NOMO-1 treated with DMSO at 0.1 percent for 48 hours (cell line): ENCODE data around the gene DTNBP1.
A peak's percentile ranks its signal among the peaks of the same experiment; 100 is the strongest.

Experiments
- DNase-seq: peaks from one replicate; lab custom pipeline; 2025; ENCODE audit not compliant: unreplicated experiment; lab: John Stamatoyannopoulos, UW

DTNBP1 gene

DNA sequence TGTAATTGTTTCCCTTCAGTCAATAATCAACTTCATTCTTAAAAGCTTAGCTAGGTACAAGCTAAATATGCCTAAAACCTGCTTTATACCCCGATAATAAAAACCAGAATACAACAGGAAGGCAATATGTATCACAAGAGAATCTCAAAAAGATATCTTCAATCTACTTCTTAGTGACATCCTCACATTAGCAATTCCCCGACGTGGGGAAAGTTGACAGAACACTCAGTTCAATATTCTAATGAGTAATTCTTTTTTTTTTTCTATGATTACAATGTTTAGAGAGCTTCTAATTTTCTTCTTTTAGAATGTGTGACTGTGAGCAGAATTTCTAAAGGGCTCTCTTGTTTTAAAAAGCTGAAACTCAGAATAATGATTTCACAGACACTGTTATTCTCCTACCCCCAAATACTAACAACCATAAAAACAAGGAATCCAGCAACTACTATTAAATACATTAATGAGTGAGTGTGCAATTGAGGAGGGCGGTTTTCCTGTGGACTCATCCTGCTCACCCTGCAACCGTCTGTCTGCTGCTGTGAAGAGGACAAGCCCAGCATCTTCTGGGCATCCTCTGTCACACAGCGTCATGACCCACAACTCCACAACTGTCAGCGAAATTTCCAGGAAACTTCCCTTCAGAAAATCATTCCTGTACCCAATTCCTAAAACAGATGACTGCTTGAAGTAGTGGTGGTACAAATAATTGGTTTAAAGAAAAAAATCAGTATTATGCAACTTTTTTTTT, 68.1 kb downstream of the DTNBP1 start:
- DNase-seq = no peak

GRCh38 chr6:15593798-15594197, 69.0 kb downstream of the DTNBP1 start:
- DNase-seq = no peak

DNA sequence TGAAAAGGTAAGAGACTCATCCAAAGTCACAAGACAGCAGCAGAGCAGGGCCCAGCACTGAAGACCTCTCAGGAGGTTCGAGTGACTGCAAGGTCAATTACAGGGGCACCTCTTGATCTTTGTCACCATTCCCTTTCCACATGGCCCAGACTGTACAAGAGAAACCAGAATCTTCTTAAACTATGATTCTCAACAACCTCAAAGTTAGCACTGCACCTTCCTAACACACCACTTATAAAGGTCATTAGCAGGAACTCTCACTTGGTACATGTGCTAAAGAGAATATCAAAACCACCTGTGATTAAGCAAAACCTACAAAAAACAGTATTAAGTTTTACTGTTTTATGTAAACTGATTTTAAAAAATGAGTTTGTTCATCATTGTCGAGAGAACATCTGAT, 70.2 kb downstream of the DTNBP1 start:
- no peak for DNase-seq

- no peak for DNase-seq
Observed at GRCh38 chr6:15588971-15589634, 73.7 kb downstream of the DTNBP1 start.

DNA sequence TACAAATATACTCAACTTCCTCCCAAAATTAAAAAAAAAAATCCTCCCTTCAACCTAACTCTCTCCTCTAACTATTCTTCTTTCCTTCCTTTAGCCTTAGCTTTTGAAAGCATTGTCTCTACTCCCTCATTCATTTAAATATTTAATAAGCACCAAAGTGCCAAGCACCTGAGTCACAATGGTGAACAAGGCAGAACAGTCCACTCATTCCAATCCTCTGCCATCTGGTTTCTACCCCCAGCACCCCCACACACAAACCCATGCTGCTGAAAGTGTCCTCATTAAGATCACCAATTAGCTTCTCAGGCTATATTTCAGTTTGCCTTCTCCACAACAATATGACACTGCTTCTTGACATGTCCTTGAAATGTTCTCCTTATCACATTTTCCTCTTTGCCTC, 76.3 kb downstream of the DTNBP1 start:
- DNase-seq = no peak

- no peak for DNase-seq
Observed at GRCh38 chr6:15585760-15586214, 77.0 kb downstream of the DTNBP1 start.

GRCh38 chr6:15582499-15582898, 80.3 kb downstream of the DTNBP1 start:
- no peak for DNase-seq

DNA sequence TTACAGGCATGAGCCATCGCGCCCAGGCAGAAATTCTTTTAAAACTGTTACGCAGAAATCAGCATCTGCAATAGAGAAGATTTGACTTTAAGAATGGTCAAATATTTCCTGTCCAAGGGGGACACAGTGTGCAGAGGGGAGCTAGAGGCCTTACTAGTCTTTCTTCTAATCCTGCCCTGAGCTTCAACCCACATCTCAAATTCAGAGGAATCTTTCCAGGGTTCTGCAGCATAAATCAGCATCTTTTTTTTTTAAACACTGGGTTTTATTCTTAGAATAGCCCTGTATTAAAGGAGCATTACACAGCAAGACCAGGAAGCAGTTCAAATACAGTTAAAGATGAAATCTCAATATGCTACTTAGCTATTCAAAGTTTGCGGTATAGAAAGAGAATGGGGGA, 81.1 kb downstream of the DTNBP1 start:
- DNase-seq = no peak

DNA sequence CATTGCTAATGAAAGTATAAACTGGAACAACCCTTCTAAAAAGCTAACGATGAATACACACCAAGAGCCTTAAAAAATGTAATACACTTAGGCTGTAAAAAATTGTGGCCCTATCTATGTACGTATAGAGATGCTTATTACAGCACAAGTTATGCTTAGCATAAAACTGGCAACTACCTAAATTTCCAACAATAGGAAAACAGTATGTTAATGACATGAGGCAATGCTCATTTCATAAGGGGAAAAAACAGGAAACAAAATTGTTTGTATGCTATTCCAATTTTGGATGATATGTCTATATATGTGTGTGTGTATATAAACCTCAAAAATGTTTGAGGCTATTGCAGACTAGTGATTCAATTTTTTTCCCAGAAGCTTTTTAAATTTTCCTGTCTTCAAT, 82.5 kb downstream of the DTNBP1 start:
- DNase-seq = no peak

DNA sequence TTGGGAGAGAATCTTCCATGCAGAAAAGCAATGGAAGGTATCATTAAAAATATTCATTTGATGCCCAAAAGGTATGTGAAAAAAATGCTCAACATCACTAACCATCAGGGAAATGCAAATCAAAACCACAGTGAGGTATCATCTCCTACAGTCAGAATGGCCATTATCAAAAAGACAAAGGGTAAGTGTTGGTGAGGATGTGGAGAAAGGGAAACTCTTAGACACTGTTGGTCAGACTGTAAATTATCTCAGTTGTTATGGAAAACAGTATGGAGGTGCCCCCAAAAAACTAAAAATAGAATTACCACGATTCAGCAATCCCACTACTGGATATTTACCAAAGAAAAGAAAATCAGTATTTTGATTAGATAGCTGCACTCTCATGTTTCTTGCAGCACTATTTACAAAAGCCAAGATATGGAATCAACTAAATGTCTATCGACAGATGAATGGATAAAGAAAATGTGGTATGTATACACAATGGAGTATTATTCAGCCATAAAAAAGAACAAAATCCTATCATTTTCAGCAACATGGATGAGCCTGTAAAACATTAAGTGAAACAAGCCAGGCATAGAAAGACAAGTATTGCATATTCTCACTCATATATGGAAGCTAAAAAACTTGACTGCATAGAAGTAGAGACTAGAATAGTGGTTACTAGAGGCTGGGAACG, 84.0 kb downstream of the DTNBP1 start:
- no peak for DNase-seq

- no peak for DNase-seq
Observed at GRCh38 chr6:15577550-15578171, 85.2 kb downstream of the DTNBP1 start.

DNA sequence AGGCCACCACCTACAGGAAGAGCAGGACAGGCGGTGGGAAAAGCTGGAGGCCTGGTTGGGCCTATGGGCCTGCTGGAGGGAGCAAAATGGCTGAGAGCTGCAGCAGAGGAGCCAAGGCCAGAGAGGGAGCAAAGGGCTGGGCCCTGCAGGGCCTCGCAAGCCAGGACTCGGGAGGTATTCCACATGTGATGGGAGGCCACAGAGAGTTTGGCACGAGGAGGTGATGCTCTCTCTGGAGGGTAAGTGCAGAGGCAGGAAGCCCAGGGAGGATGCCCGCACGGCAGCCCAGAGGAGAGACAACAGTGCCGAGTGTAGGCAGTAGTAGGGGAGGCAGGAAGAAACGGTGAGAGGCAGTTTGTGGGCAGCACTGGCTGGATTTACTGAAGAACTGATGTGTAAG, 85.7 kb downstream of the DTNBP1 start:
- no peak for DNase-seq

DNA sequence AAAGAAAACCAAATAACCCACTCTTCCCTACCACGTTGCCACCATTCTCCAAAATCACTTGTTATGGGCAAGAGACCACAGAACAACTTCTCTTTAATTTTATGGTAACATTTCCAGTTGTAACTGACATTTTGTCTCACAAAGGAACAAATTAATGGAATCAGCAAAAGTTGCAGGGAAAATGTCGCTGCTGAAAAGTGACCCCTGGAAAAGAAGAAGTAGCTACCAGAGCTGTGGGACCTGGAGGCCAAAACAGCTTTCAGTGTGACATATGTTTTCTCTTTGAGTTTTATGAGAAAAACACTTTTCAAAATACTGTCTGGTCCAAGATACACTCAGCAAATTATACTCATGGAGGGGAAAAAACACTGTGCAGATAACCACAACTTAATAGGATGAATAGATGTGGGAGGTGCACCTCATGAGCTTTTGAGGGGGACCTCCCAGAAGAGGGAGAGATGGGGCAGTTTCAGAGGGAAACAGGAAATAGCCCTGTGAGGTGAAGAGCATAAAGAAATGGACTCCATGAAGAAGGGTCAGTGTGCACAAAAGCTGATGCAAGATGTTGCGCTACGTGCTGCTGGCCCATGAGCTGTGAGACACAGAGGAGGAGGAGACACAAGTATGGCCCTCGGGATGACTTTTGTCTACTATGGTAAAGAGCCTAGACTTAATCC, 87.3 kb downstream of the DTNBP1 start:
- DNase-seq = peak; percentile 37

GRCh38 chr6:15574486-15574885, 88.3 kb downstream of the DTNBP1 start:
- no peak for DNase-seq

GRCh38 chr6:15574023-15574422, 88.8 kb downstream of the DTNBP1 start:
- no peak for DNase-seq

DNA sequence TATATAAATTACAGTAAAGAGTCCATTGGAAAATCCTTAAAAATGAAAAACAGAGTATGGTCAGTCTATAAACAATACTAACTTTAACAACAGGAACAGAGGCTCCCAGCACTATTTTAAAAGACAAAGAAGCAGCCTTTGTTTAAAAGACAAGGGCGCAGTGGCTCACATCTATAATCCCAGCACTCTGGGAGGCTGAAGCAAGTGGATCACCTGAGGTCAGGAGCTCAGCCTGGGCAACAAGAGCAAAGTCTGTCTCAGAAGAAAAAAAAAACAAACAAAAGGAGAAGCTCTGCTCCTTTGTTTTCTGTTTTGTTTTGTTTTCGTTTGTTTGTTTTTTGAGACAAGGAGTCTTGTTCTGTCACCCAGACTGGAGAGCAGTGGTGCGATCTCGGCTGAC, 89.4 kb downstream of the DTNBP1 start:
- no peak for DNase-seq

DNA sequence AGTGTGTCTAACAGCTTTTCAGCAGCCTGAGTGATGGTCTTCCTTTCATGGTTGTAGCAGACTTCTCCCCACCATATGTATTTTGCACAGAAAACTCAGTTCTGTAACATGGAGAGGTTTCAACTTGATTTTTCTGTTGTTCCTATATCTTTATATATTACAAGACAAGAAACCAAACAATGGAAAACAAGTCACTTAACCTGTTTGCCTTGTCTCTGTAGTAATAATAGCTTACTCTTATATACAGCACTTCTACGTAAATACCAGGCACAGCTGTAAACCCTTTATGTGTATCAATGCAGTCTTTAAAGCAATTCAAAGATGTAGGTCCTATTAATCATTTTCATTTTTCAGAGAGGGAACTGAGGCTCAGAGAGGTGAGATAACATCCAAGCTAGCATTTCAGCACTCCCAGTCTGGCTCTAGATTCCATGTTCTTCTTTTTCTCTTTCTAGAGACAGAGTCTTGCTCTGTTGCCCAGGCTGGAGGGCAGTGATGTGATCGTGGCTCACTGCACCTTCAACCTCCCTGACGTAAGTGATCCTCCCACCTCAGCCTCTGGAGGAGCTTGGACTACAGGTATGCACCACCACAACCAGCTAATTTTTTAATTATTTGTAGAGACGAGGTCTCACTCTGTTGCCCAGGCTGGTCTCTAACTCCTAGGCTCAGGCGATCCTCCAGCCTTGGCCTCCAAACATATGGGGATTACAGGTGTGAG, 90.4 kb downstream of the DTNBP1 start:
- no peak for DNase-seq

DNA sequence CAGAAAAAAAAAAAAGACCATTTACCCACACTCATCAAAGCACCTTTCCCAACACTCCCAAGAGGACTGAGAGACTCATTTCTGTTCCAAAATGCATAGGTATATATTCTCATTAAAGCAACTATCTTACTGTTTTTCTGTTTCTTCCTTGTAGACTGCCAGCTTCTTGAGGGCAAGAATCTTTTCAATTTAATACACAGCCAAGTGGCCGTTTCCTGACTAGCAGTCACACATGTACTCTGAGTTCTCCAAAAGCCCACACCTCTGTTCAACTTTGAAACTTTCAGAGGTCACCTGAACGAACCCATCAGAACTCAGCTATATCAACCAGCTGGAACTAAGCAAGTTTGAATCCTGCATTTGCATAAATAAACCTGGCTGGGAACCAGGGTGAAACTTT, 92.7 kb downstream of the DTNBP1 start:
- DNase-seq = no peak

- no peak for DNase-seq
Observed at GRCh38 chr6:15569035-15569995, 93.5 kb downstream of the DTNBP1 start.
